ENCODE measurements around the gene EFNA4.

The EFNA4 gene

DNA sequence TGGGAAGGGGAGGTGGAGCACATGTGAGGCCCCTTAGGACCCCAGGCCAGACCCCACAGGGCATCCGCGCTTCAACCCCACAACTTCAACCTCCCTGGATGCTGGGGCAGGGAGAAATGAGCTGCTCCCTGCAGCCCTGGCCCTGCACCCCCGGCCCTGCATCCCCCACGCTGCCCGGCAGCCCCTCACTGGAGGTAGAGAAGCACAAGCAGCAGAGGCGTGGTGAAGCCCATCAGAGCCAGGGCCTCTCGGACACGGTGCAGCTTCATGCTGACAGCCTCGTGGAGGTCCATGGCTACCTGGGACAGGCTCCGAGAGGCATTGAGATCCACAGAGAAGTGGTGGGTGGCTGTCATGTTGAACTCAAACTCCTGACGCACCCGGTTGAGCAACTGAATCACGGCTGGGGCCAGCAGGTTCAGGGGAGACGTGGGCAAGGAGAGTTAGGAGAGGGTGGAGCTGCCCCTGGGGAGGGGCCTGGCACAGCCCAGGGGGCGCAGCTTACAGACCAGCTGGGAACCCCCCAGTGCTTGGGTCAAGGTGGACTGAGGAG is 33.2 kb upstream of the EFNA4 start:
- no peak for DNase-seq (ENCODE audit: extremely low spot score)
- POLR2A ChIA-PET: no interaction called here
- no peak for TF ChIP-seq ELF4 (IDR thresholded peaks at IDR 0.05)
- no peak for TF ChIP-seq ZNF384 (IDR thresholded peaks at IDR 0.05)
- no peak for TF ChIP-seq FOXK2 (IDR thresholded peaks at IDR 0.05)
- no peak for TF ChIP-seq FOXM1 (IDR thresholded peaks at IDR 0.05; ENCODE audit: borderline replicate concordance)
- no peak for TF ChIP-seq SUZ12 (IDR thresholded peaks at IDR 0.05)
- no peak for TF ChIP-seq FOXA1 (IDR thresholded peaks at IDR 0.05)
- TF ChIP-seq CTBP1 (IDR thresholded peaks at IDR 0.05; ENCODE audit: borderline replicate concordance): no peak
- TF ChIP-seq, protein P1, sequence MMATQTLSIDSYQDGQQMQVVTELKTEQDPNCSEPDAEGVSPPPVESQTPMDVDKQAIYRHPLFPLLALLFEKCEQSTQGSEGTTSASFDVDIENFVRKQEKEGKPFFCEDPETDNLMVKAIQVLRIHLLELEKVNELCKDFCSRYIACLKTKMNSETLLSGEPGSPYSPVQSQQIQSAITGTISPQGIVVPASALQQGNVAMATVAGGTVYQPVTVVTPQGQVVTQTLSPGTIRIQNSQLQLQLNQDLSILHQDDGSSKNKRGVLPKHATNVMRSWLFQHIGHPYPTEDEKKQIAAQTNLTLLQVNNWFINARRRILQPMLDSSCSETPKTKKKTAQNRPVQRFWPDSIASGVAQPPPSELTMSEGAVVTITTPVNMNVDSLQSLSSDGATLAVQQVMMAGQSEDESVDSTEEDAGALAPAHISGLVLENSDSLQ (IDR thresholded peaks at IDR 0.05): no peak
- no peak for TF ChIP-seq LEF1 (IDR thresholded peaks at IDR 0.05; ENCODE audit: borderline replicate concordance)
- no peak for TF ChIP-seq L3MBTL2 (conservative IDR thresholded peaks at IDR 0.05)
- TF ChIP-seq BHLHE40 (IDR thresholded peaks at IDR 0.05; ENCODE audit: borderline replicate concordance): no peak
- no peak for TF ChIP-seq SP1 (IDR thresholded peaks at IDR 0.05)
- no peak for TF ChIP-seq ARNT (IDR thresholded peaks at IDR 0.05)
- no peak for TF ChIP-seq HDGF (IDR thresholded peaks at IDR 0.05; ENCODE audit: borderline replicate concordance)
- no peak for TF ChIP-seq NFRKB (IDR thresholded peaks at IDR 0.05)
- TF ChIP-seq TARDBP (IDR thresholded peaks at IDR 0.05): no peak
- CTCF ChIA-PET: interaction anchor here (0.8 kb wide), 1 partner anchor 13 kb away, joined by 4 read pairs; no protein-coding TSS in a partner anchor

- POLR2A ChIA-PET: no interaction called here
- DNase-seq (ENCODE audit: extremely low spot score): no peak
- TF ChIP-seq TARDBP (IDR thresholded peaks at IDR 0.05): no peak
- no peak for TF ChIP-seq SUZ12 (IDR thresholded peaks at IDR 0.05)
- TF ChIP-seq SP1 (IDR thresholded peaks at IDR 0.05): no peak
- TF ChIP-seq HDGF (IDR thresholded peaks at IDR 0.05; ENCODE audit: borderline replicate concordance): no peak
- no peak for TF ChIP-seq LEF1 (IDR thresholded peaks at IDR 0.05; ENCODE audit: borderline replicate concordance)
- TF ChIP-seq FOXK2 (IDR thresholded peaks at IDR 0.05): no peak
- no peak for TF ChIP-seq L3MBTL2 (conservative IDR thresholded peaks at IDR 0.05)
- no peak for TF ChIP-seq FOXA1 (IDR thresholded peaks at IDR 0.05)
- TF ChIP-seq, protein P1 (IDR thresholded peaks at IDR 0.05): no peak
- no peak for TF ChIP-seq ZNF384 (IDR thresholded peaks at IDR 0.05)
- no peak for TF ChIP-seq BHLHE40 (IDR thresholded peaks at IDR 0.05; ENCODE audit: borderline replicate concordance)
- no peak for TF ChIP-seq ARNT (IDR thresholded peaks at IDR 0.05)
- TF ChIP-seq ELF4 (IDR thresholded peaks at IDR 0.05): no peak
- TF ChIP-seq CTBP1 (IDR thresholded peaks at IDR 0.05; ENCODE audit: borderline replicate concordance): no peak
- no peak for TF ChIP-seq NFRKB (IDR thresholded peaks at IDR 0.05)
- no peak for TF ChIP-seq FOXM1 (IDR thresholded peaks at IDR 0.05; ENCODE audit: borderline replicate concordance)
- CTCF ChIA-PET: interaction anchor here (0.8 kb wide), 1 partner anchor 13 kb away, joined by 4 read pairs; no protein-coding TSS in a partner anchor
Observed at GRCh38 chr1:155030899-155031298, 32.6 kb upstream of the EFNA4 start.

DNA sequence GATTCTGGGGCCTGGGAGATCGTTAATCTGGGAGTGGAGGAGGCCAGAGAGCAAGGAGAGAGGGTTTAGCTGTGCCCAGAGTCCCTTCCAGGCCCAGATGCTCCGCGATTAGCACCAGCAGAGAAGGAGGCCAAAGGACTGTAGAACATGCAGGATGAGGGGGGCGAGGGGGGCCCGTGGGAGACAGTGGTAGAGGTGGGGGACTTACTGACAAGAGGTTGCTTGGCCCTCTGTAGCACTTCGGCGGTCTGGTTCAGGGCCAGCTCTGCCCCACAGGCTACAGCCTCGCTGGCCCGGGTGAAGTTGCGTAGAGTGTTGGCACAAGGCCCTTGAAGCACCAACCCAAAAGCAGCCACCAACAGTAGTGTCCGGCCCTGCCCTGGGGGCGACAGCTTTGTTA is 30.7 kb upstream of the EFNA4 start:
- TF ChIP-seq TARDBP (IDR thresholded peaks at IDR 0.05) (no peak), LEF1 (IDR thresholded peaks at IDR 0.05; ENCODE audit: borderline replicate concordance) (no peak)
- ChIA-PET CTCF (interaction anchor here (3.5 kb wide), 1 partner anchor 15 kb away, joined by 12 read pairs; no protein-coding TSS in a partner anchor), POLR2A (no interaction called here)
- no peak for DNase-seq (ENCODE audit: extremely low spot score)

DNA sequence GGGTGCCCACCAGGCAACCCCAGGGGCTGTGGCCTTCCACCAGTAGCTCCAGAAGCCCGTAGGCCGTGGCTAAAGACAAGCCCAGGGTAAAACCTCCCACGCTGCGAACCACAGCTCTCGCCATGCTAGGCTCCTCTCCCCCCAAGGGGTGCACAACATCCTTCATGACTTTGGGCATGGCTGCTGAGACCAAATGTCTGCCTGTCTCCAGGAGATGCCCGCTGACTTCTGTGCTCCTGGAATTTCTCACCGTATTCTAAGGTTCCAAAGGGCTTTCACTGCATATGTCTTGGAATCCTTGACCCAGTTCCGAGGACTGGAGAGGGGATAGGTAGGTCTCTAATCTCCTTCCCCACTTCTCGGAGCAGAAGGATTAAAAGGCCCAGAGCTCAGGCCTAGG is 30.0 kb upstream of the EFNA4 start, which contains the start of the genes DCST1 and DCST2:
Gene DCST1 (plus strand): TSS at position 301 of the 400 bp plus-strand sequence. CDS start 213 bp downstream, outside the sequence.
Gene DCST2 (minus strand): TSS at position 258 of the 400 bp plus-strand sequence. CDS start 80 bp downstream, at position 178.
- no peak for DNase-seq (ENCODE audit: extremely low spot score)
- POLR2A ChIA-PET: no interaction called here
- CTCF ChIA-PET: interaction anchor here (0.6 to 3.5 kb wide), 2 partner anchors 13 to 16 kb away, joined by 5 to 12 read pairs; no protein-coding TSS in a partner anchor
- TF ChIP-seq ARNT (IDR thresholded peaks at IDR 0.05): no peak
- no peak for TF ChIP-seq FOXM1 (IDR thresholded peaks at IDR 0.05; ENCODE audit: borderline replicate concordance)
- no peak for TF ChIP-seq FOXA1 (IDR thresholded peaks at IDR 0.05)
- TF ChIP-seq SP1 (IDR thresholded peaks at IDR 0.05): no peak
- no peak for TF ChIP-seq TARDBP (IDR thresholded peaks at IDR 0.05)
- no peak for TF ChIP-seq BHLHE40 (IDR thresholded peaks at IDR 0.05; ENCODE audit: borderline replicate concordance)

- no peak for DNase-seq (ENCODE audit: extremely low spot score)
- TF ChIP-seq FOXK2 (IDR thresholded peaks at IDR 0.05) (no peak), L3MBTL2 (conservative IDR thresholded peaks at IDR 0.05) (no peak), LEF1 (IDR thresholded peaks at IDR 0.05; ENCODE audit: borderline replicate concordance) (no peak), FOXA1 (IDR thresholded peaks at IDR 0.05) (no peak), TARDBP (IDR thresholded peaks at IDR 0.05) (no peak), FOXM1 (IDR thresholded peaks at IDR 0.05; ENCODE audit: borderline replicate concordance) (no peak), NFRKB (IDR thresholded peaks at IDR 0.05) (no peak), BHLHE40 (IDR thresholded peaks at IDR 0.05; ENCODE audit: borderline replicate concordance) (no peak), CTBP1 (IDR thresholded peaks at IDR 0.05; ENCODE audit: borderline replicate concordance) (no peak), SP1 (IDR thresholded peaks at IDR 0.05) (no peak), ARNT (IDR thresholded peaks at IDR 0.05) (no peak), ELF4 (IDR thresholded peaks at IDR 0.05) (no peak), HDGF (IDR thresholded peaks at IDR 0.05; ENCODE audit: borderline replicate concordance) (no peak), SUZ12 (IDR thresholded peaks at IDR 0.05) (no peak)
- TF ChIP-seq, protein P1 (IDR thresholded peaks at IDR 0.05): no peak
- ChIA-PET CTCF (interaction anchor here (3.5 kb wide), 1 partner anchor 17 kb away, joined by 12 read pairs; no protein-coding TSS in a partner anchor), POLR2A (no interaction called here)
Observed at GRCh38 chr1:155034318-155035208, 29.0 kb upstream of the EFNA4 start.

All from HEK293T (cell line).